ENCODE measurements around the gene ATP11A.

The ATP11A gene

GRCh38 chr13:112833551-112834257 lies 143.9 kb downstream of the ATP11A start:
- TF ChIP-seq FEZF1 (tag by site-specific recombination; IDR thresholded peaks at IDR 0.05) = no peak
- TF ChIP-seq ZNF624 (tag by site-specific recombination; IDR thresholded peaks at IDR 0.05) = no peak
- no peak for TF ChIP-seq ZNF26 (tag by site-specific recombination; IDR thresholded peaks at IDR 0.05)
- TF ChIP-seq ZNF16 (tag by site-specific recombination; IDR thresholded peaks at IDR 0.05; ENCODE audit: low read depth) = no peak
- TF ChIP-seq ZNF37A (tag by site-specific recombination; IDR thresholded peaks at IDR 0.05) = no peak
- TF ChIP-seq ZNF302 (tag by site-specific recombination; IDR thresholded peaks at IDR 0.05; ENCODE audit: low read depth) = no peak
- TF ChIP-seq HIC1 (tag by site-specific recombination; IDR thresholded peaks at IDR 0.05) = no peak
- TF ChIP-seq ZNF488 (tag by site-specific recombination; IDR thresholded peaks at IDR 0.05) = no peak
- TF ChIP-seq ZNF433 (tag by site-specific recombination; IDR thresholded peaks at IDR 0.05; ENCODE audit: low read depth) = no peak
- TF ChIP-seq ZNF707 (tag by site-specific recombination; IDR thresholded peaks at IDR 0.05) = no peak
- no peak for TF ChIP-seq GLI4 (tag by site-specific recombination; IDR thresholded peaks at IDR 0.05)
- TF ChIP-seq ZNF239 (tag by site-specific recombination; IDR thresholded peaks at IDR 0.05) = no peak
- no peak for TF ChIP-seq ZNF544 (tag by site-specific recombination; IDR thresholded peaks at IDR 0.05)
- TF ChIP-seq ZBTB44 (tag by site-specific recombination; IDR thresholded peaks at IDR 0.05) = no peak
- no peak for TF ChIP-seq ZNF830 (tag by site-specific recombination; IDR thresholded peaks at IDR 0.05; ENCODE audit: low read depth)
- TF ChIP-seq ZNF266 (tag by site-specific recombination; IDR thresholded peaks at IDR 0.05; ENCODE audit: low read depth) = no peak
- TF ChIP-seq ZNF133 (tag by site-specific recombination; IDR thresholded peaks at IDR 0.05) = no peak
- TF ChIP-seq ZNF747 (tag by site-specific recombination; IDR thresholded peaks at IDR 0.05) = no peak
- no peak for TF ChIP-seq MYNN (tag by site-specific recombination; IDR thresholded peaks at IDR 0.05; ENCODE audit: borderline replicate concordance)
- no peak for TF ChIP-seq WT1 (tag by site-specific recombination; IDR thresholded peaks at IDR 0.05)
- Histone ChIP-seq H3K36me3 (ENCODE audit: control insufficient read depth in 2 of 2, insufficient read depth in 1 of 2, low read length in 2 of 2) (peaks cover 4 to 74% of the 10 kb centered on the region in 2 experiments; a peak in 2 of 3 replicates), H3K4me3 (ENCODE audit: low read depth, low read length) (no peak overlapping the region), H3K27ac (ENCODE audit: extremely low read depth, low read depth, low read length) (no peak overlapping the region), H3K4me1 (ENCODE audit: control insufficient read depth, insufficient read depth, low read length) (no peaks in the 10 kb centered on the region), H3K9me3 (ENCODE audit: control insufficient read depth, insufficient read depth, low read depth, low read length) (no peaks in the 10 kb centered on the region)
- CTCF ChIA-PET = interaction anchor here (0.6 kb wide), 1 partner anchor 395 kb away, joined by 3 read pairs; no protein-coding TSS in a partner anchor
- POLR2A ChIA-PET = no interaction called here

- H3K36me3 ChIP-seq (ENCODE audit: control insufficient read depth in 2 of 2, insufficient read depth in 1 of 2, low read length in 2 of 2) = peaks cover 4 to 74% of the 10 kb centered on the region in 2 experiments; a peak in 2 of 3 replicates
- H3K4me3 ChIP-seq (ENCODE audit: low read depth, low read length) = no peak overlapping the region
- no peaks in the 10 kb centered on the region for H3K9me3 ChIP-seq (ENCODE audit: control insufficient read depth, insufficient read depth, low read depth, low read length)
- H3K27ac ChIP-seq (ENCODE audit: extremely low read depth, low read depth, low read length) = no peak overlapping the region
- no peaks in the 10 kb centered on the region for H3K4me1 ChIP-seq (ENCODE audit: control insufficient read depth, insufficient read depth, low read length)
- ChIA-PET POLR2A (no interaction called here), CTCF (no interaction called here)
- no peak for TF ChIP-seq ZNF449 (tag by site-specific recombination; IDR thresholded peaks at IDR 0.05)
- TF ChIP-seq ELK4 (IDR thresholded peaks at IDR 0.05; ENCODE audit: borderline replicate concordance, low read depth, low read length) = no peak
- no peak for TF ChIP-seq ZNF16 (tag by site-specific recombination; IDR thresholded peaks at IDR 0.05; ENCODE audit: low read depth)
- TF ChIP-seq ZSCAN30 (tag by site-specific recombination; IDR thresholded peaks at IDR 0.05) = no peak
- no peak for TF ChIP-seq ZNF776 (tag by site-specific recombination; IDR thresholded peaks at IDR 0.05; ENCODE audit: borderline replicate concordance)
- no peak for TF ChIP-seq ZNF324 (tag by site-specific recombination; IDR thresholded peaks at IDR 0.05)
- TF ChIP-seq ZNF223 (tag by site-specific recombination; IDR thresholded peaks at IDR 0.05) = no peak
- no peak for TF ChIP-seq TRIM28 (IDR thresholded peaks at IDR 0.05; ENCODE audit: borderline replicate concordance, low read length)
- no peak for TF ChIP-seq ZNF548 (tag by site-specific recombination; IDR thresholded peaks at IDR 0.05)
Observed at GRCh38 chr13:112835344-112835743, 145.5 kb downstream of the ATP11A start.

Data from HEK293 (cell line).